H1 (cell line): Measurements from ENCODE around the gene RASGRF1. TPM values are rescaled to one million over a fixed set of nuclear protein-coding genes. Genes with fewer than 3 reads are reported as not detected.

Experiments
- CTCF ChIA-PET: fragments of 300-600 bp; sonication (Branson Sonifier 250); formaldehyde crosslinking; loops from one replicate; lab custom pipeline; 2021; ENCODE audit not compliant: partially characterized antibody; lab: Charles Lee
- POLR2A ChIA-PET: fragments of 300-600 bp; sonication (Branson Sonifier 250); formaldehyde crosslinking; loops from one replicate; lab custom pipeline; 2021; ENCODE audit warnings: inconsistent platforms; ENCODE audit not compliant: partially characterized antibody; lab: Charles Lee
- DNase-seq, 2 experiments: peaks; one replicate each; pipeline versions ENCODE4 v3.0.0 to v3.0.0-alpha.2; 2010 to 2022; ENCODE audit warnings: low spot score in 2 of 2, low read depth in 1 of 2, mixed read lengths in 1 of 2
- FAIRE-seq: peaks from 2 replicates; lab custom pipeline; 2011; peaks lifted over from hg19 to GRCh38; lab: Jason Lieb, UNC
- H2AFZ ChIP-seq: 2 replicates; pipeline ENCODE4 v1.8.1; 2012; ENCODE audit warnings: low read length, inconsistent platforms
- H2AK5ac ChIP-seq: 2 replicates; pipeline ENCODE4 v1.6.1; 2013; ENCODE audit warnings: low read depth, low read length
- H2BK120ac ChIP-seq: replicated peaks from 2 replicates; pipeline ENCODE3; 2013; ENCODE audit warnings: low read depth, low read length, inconsistent platforms
- H2BK12ac ChIP-seq: 2 replicates; pipeline ENCODE4 v1.6.1; 2013; ENCODE audit warnings: low read depth, low read length
- H2BK15ac ChIP-seq: 2 replicates; pipeline ENCODE4 v1.6.1; 2013; ENCODE audit warnings: low read length
- H2BK20ac ChIP-seq: 2 replicates; pipeline ENCODE4 v1.6.1; 2013; ENCODE audit warnings: low read length
- H2BK5ac ChIP-seq: 2 replicates; pipeline ENCODE4 v1.6.1; 2013; ENCODE audit warnings: low read depth, low read length
- H3K14ac ChIP-seq: 2 replicates; pipeline ENCODE4 v1.6.1; 2013; ENCODE audit warnings: inconsistent platforms; ENCODE audit not compliant: insufficient read length
- H3K18ac ChIP-seq: 2 replicates; pipeline ENCODE4 v1.6.1; 2013; ENCODE audit warnings: low read length; ENCODE audit errors: extremely low read depth
- H3K23ac ChIP-seq: 2 replicates; pipeline ENCODE4 v1.6.1; 2013; ENCODE audit warnings: inconsistent platforms; ENCODE audit not compliant: insufficient read length
- H3K23me2 ChIP-seq: 2 replicates; pipeline ENCODE4 v1.6.1; 2013; ENCODE audit warnings: low read depth, low read length
- H3K27ac ChIP-seq: 2 replicates; pipeline ENCODE4 v1.6.1; 2011; ENCODE audit warnings: low read depth, low read length, inconsistent platforms
- H3K27me3 ChIP-seq, 4 experiments: replicated peaks in 1 of 4; 1 replicate in 1 of 4; 2 replicates in 3 of 4; pipeline versions ENCODE4 v1.6.1 to v1.8.1; 2011 to 2013; ENCODE audit warnings: low read length in 3 of 4, mild to moderate bottlenecking in 3 of 4, inconsistent platforms in 2 of 4, mixed read lengths in 2 of 4, moderate library complexity in 1 of 4; ENCODE audit not compliant: control insufficient read depth in 3 of 4, insufficient read depth in 3 of 4; ENCODE audit errors: extremely low read depth in 1 of 4
- H3K36me3 ChIP-seq, 4 experiments: 2 replicates each; pipeline versions ENCODE4 v1.6.1 to v1.8.1; 2011 to 2013; ENCODE audit warnings: mild to moderate bottlenecking in 4 of 4, low read length in 3 of 4, moderate library complexity in 2 of 4, control low read depth in 1 of 4, inconsistent platforms in 1 of 4; ENCODE audit not compliant: insufficient read depth in 4 of 4, control insufficient read depth in 2 of 4
- H3K4ac ChIP-seq: replicated peaks from 2 replicates; pipeline ENCODE3; 2013; ENCODE audit warnings: low read length, low read depth, mixed read lengths, inconsistent platforms; ENCODE audit not compliant: insufficient read length
- H3K4me1 ChIP-seq, 4 experiments: replicated peaks in 1 of 4; 1 replicate in 1 of 4; 2 replicates in 3 of 4; pipeline versions ENCODE4 v1.6.1 to v1.8.1; 2011 to 2013; ENCODE audit warnings: low read length in 3 of 4, inconsistent platforms in 2 of 4, mixed read lengths in 1 of 4; ENCODE audit not compliant: insufficient read depth in 4 of 4, control insufficient read depth in 3 of 4
- H3K4me2 ChIP-seq, 2 experiments: 2 replicates each; pipeline versions ENCODE4 v1.6.1 to v1.8.1; 2011 to 2013; ENCODE audit warnings: low read depth in 2 of 2, low read length in 2 of 2, control low read depth in 1 of 2, inconsistent platforms in 1 of 2, mild to moderate bottlenecking in 1 of 2; ENCODE audit not compliant: insufficient read depth in 1 of 2
- H3K4me3 ChIP-seq, 4 experiments: fragments of 200-600, 300-600 bp in 1 of 4; sonication (generic), shearing (Covaris generic), sonication (Bioruptor Twin) in 1 of 4; 2 replicates each; pipeline versions ENCODE4 v1.5.1 to v1.8.1; 2011 to 2016; ENCODE audit warnings: low read length in 4 of 4, low read depth in 3 of 4, control low read depth in 2 of 4, inconsistent platforms in 2 of 4, mild to moderate bottlenecking in 2 of 4, mixed read lengths in 1 of 4, moderate library complexity in 1 of 4; ENCODE audit not compliant: insufficient read depth in 2 of 4; ENCODE audit errors: extremely low read depth in 1 of 4
- H3K56ac ChIP-seq: replicated peaks from 2 replicates; pipeline ENCODE3; 2013; ENCODE audit warnings: low read depth, mild to moderate bottlenecking, mixed read lengths, low read length, inconsistent platforms; ENCODE audit not compliant: insufficient read length
- H3K79me1 ChIP-seq: 2 replicates; pipeline ENCODE4 v1.6.1; 2013; ENCODE audit warnings: low read depth, low read length, control low read depth
- H3K79me2 ChIP-seq, 2 experiments: 2 replicates each; pipeline versions ENCODE4 v1.6.1 to v1.8.1; 2012 to 2013; ENCODE audit warnings: low read length in 2 of 2, mild to moderate bottlenecking in 2 of 2, inconsistent platforms in 1 of 2; ENCODE audit not compliant: insufficient read depth in 2 of 2, control insufficient read depth in 1 of 2
- H3K9ac ChIP-seq, 4 experiments: replicated peaks in 1 of 4; 1 replicate in 1 of 4; 2 replicates in 3 of 4; pipeline versions ENCODE4 v1.6.1 to v1.8.1; 2011 to 2013; ENCODE audit warnings: low read depth in 3 of 4, low read length in 3 of 4, control low read depth in 2 of 4, mild to moderate bottlenecking in 2 of 4, moderate library complexity in 2 of 4, inconsistent platforms in 1 of 4; ENCODE audit errors: extremely low read depth in 1 of 4
- H3K9me3 ChIP-seq, 2 experiments: 2 replicates each; pipeline versions ENCODE4 v1.6.1 to v1.8.1; 2012 to 2013; ENCODE audit warnings: mild to moderate bottlenecking in 2 of 2, moderate library complexity in 2 of 2, control low read depth in 1 of 2, inconsistent platforms in 1 of 2, low read depth in 1 of 2, low read length in 1 of 2, mixed read lengths in 1 of 2; ENCODE audit not compliant: insufficient read depth in 2 of 2
- H4K20me1 ChIP-seq, 2 experiments: replicated peaks in 1 of 2; 2 replicates each; pipeline versions ENCODE3 to v1.8.1; 2011 to 2013; ENCODE audit warnings: inconsistent platforms in 2 of 2, low read length in 2 of 2, mild to moderate bottlenecking in 1 of 2; ENCODE audit not compliant: insufficient read depth in 2 of 2, control insufficient read depth in 1 of 2
- H4K5ac ChIP-seq: 2 replicates; pipeline ENCODE4 v1.6.1; 2013; ENCODE audit warnings: low read length, low read depth, mixed read lengths, inconsistent platforms; ENCODE audit not compliant: insufficient read length
- H4K8ac ChIP-seq: 2 replicates; pipeline ENCODE4 v1.8.0; 2013; ENCODE audit warnings: mild to moderate bottlenecking, moderate library complexity, low read length, inconsistent platforms; ENCODE audit not compliant: insufficient read depth; ENCODE audit errors: extremely low read depth
- H4K91ac ChIP-seq: replicated peaks from 2 replicates; pipeline ENCODE3; 2013; ENCODE audit warnings: low read length, mixed read lengths, inconsistent platforms; ENCODE audit not compliant: insufficient read length
- ATF3 ChIP-seq: IDR thresholded peaks from 2 replicates; pipeline ENCODE4 v1.6.1; 2011; ENCODE audit warnings: low read depth, mild to moderate bottlenecking, low read length; ENCODE audit not compliant: insufficient read depth
- BRCA1 ChIP-seq: IDR thresholded peaks from 2 replicates; pipeline ENCODE4 v1.6.1; 2012; ENCODE audit warnings: low read depth, low read length, improper control_type of control experiment
- CHD2 ChIP-seq: IDR thresholded peaks from 2 replicates; pipeline ENCODE4 v1.6.1; 2012; ENCODE audit warnings: low read length, improper control_type of control experiment
- CREB1 ChIP-seq: IDR thresholded peaks from 2 replicates; pipeline ENCODE4 v1.6.1; 2012; ENCODE audit warnings: inconsistent platforms
- NANOG ChIP-seq: IDR thresholded peaks from 2 replicates; pipeline ENCODE4 v1.6.1; 2011; ENCODE audit warnings: low read length, low read depth, mild to moderate bottlenecking, inconsistent platforms; ENCODE audit not compliant: insufficient read depth, poor library complexity, severe bottlenecking
- TBP ChIP-seq: IDR thresholded peaks from 2 replicates; pipeline ENCODE4 v1.6.1; 2011; ENCODE audit warnings: low read depth, low read length, improper control_type of control experiment
- ZNF274 ChIP-seq: IDR thresholded peaks from 2 replicates; pipeline ENCODE4 v1.7.0; 2012; ENCODE audit warnings: low read length, borderline replicate concordance; ENCODE audit errors: extremely low read depth
- WGBS, 2 experiments: shearing (Covaris generic) in 1 of 2; methylation state at CpG; one replicate each; pipeline versions ENCODE4 v1.1.6 to v1.1.7; 2013 to 2015; ENCODE audit warnings: low lambda C conversion rate in 2 of 2, mixed read lengths in 2 of 2, inconsistent platforms in 1 of 2, low coverage in 1 of 2, missing lambda C conversion rate in 1 of 2; ENCODE audit not compliant: insufficient replicate concordance in 2 of 2, insufficient coverage in 1 of 2, insufficient read length in 1 of 2; ENCODE audit errors: extremely low coverage in 1 of 2, missing lambda C conversion rate in 1 of 2; 5-methylcytosine and 5-hydroxymethylcytosine counted together
- polyA plus RNA-seq, 7 experiments: library from polyadenylated mRNA; depleted of rRNA in 3 of 7; stranded (reverse) in 5 of 7; unstranded in 2 of 7; fragments of >200 nt in 5 of 7; fragments of 200-250 nt in 2 of 7; gene quantifications; 1 replicate in 5 of 7; 2 replicates in 1 of 7; 4 replicates in 1 of 7; pipeline versions ENCODE4 v1.2.1 to v1.2.3, GENCODE V29; 2011 to 2013; ENCODE audit warnings: missing spikeins in 2 of 7, mixed read lengths in 2 of 7
- total RNA-seq: library from RNA; stranded (reverse); fragmentation: NEBNext Ultra II Directional; extraction: Animal tissue kit (Norgen Biotek cat#: 25700); gene quantifications from 2 replicates; pipeline ENCODE4 v1.2.1, GENCODE V29; 2021

Gene RASGRF1
- total and polyA plus RNA-seq, 2 of the 8 experiments (the other 6 are each of a cell fraction or from before 2014, with no cell fraction given), result 0.42 to 0.67 TPM

- POLR2A ChIA-PET, result no interaction called here
- no peak overlapping the region for H2BK15ac ChIP-seq
- no peak for FAIRE-seq
- no peak overlapping the region for H4K8ac ChIP-seq
- no peak overlapping the region for H3K4me3 ChIP-seq
- CTCF ChIA-PET, result interaction anchor here (0.6 to 8.1 kb wide), 10 partner anchors 17 to 1096 kb away, joined by 3 to 46 read pairs (median 4); no protein-coding TSS in a partner anchor
- TF ChIP-seq CREB1 (no peak), BRCA1 (no peak), ATF3 (no peak), TBP (no peak), CHD2 (no peak), NANOG (no peak), ZNF274 (no peak)
- H3K18ac ChIP-seq, result no peak overlapping the region
- H3K23ac ChIP-seq, result no peak overlapping the region
- no peak overlapping the region for H2BK12ac ChIP-seq
- no peak overlapping the region for H2BK20ac ChIP-seq
- H3K9me3 ChIP-seq, result no peaks in the 10 kb centered on the region
- no peak overlapping the region for H2BK120ac ChIP-seq
- no peak for DNase-seq
- H3K79me2 ChIP-seq, result no peaks in the 10 kb centered on the region
- H2AFZ ChIP-seq, result no peak overlapping the region
- H3K4me2 ChIP-seq, result no peak overlapping the region
- no peaks in the 10 kb centered on the region for H3K36me3 ChIP-seq
- peaks cover 0 to 6% of the 10 kb centered on the region in 2 experiments for H4K20me1 ChIP-seq
- H3K14ac ChIP-seq, result no peak overlapping the region
- H3K23me2 ChIP-seq, result peaks cover 22% of the 10 kb centered on the region
- no peaks in the 10 kb centered on the region for H3K79me1 ChIP-seq
- no peak overlapping the region for H3K4ac ChIP-seq
- no peak overlapping the region for H2BK5ac ChIP-seq
- no peak overlapping the region for H2AK5ac ChIP-seq
- no peak overlapping the region for H3K9ac ChIP-seq
- H4K91ac ChIP-seq, result no peak overlapping the region
- no peak overlapping the region for H4K5ac ChIP-seq
- 84% methylated on average over 4 of the region's 4 CpGs; no CpG with 5 or more reads in 1 of the 2 experiments for WGBS, 2 experiments
- no peak overlapping the region for H3K56ac ChIP-seq
- peaks cover 0 to 19% (median 11%) of the 10 kb centered on the region in 4 experiments; a peak in 6 of 7 replicates for H3K4me1 ChIP-seq
- peaks cover 45 to 77% (median 65%) of the 10 kb centered on the region in 4 experiments for H3K27me3 ChIP-seq
- H3K27ac ChIP-seq, result no peak overlapping the region
Observed at GRCh38 chr15:79086814-79087213, 3.8 kb downstream of the RASGRF1 start.
